K562 (cell line): ENCODE results near the gene KRTAP10-8.

Experiments
- CEBPB ChIP-seq: fragments of 450-650 bp; IDR thresholded peaks from 2 replicates; pipeline ENCODE4 v1.6.1; 2016; ENCODE audit warnings: missing genetic modification characterization, missing compliant biosample characterization
- CEBPG ChIP-seq, 3 experiments: fragments of 200-800 bp in 1 of 3; sonication (Bioruptor generic) in 1 of 3; sonication (generic) in 1 of 3; formaldehyde crosslinking in 1 of 3; IDR thresholded peaks in 2 of 3; conservative IDR thresholded peaks in 1 of 3; 2 replicates each; pipeline versions ENCODE4 v1.6.1 to v1.8.0; 2016 to 2022; ENCODE audit warnings: missing compliant biosample characterization in 2 of 3, missing genetic modification characterization in 2 of 3, mild to moderate bottlenecking in 1 of 3, missing genetic modification reagents in 1 of 3
- CTCF ChIP-seq, 3 experiments: IDR thresholded peaks in 2 of 3; conservative IDR thresholded peaks in 1 of 3; 2 replicates each; pipeline ENCODE4 v1.5.1; 2011 to 2012; ENCODE audit warnings: low read length in 3 of 3, mild to moderate bottlenecking in 3 of 3, control low read depth in 2 of 3, improper control_type of control experiment in 1 of 3, inconsistent platforms in 1 of 3, low read depth in 1 of 3, mixed read lengths in 1 of 3, moderate library complexity in 1 of 3; ENCODE audit not compliant: insufficient read depth in 2 of 3
- SMARCA5 ChIP-seq: fragments of 450-650 bp; IDR thresholded peaks from 2 replicates; pipeline ENCODE4 v1.6.1; 2016
- TBL1XR1 ChIP-seq, 2 experiments: IDR thresholded peaks; 2 replicates each; pipeline ENCODE4 v1.6.1; 2012; ENCODE audit warnings: improper control_type of control experiment in 2 of 2, low read length in 2 of 2, mild to moderate bottlenecking in 1 of 2
- ZNF311 ChIP-seq: fragments of 250-450 bp; sonication (Bioruptor Pico); IDR thresholded peaks from 2 replicates; pipeline ENCODE4 v1.4.0; 2020; ENCODE audit warnings: mild to moderate bottlenecking, moderate library complexity

GRCh38 chr21:44596068-44596725 is 15.7 kb upstream of the KRTAP10-8 start:
- TF ChIP-seq CTCF (IDR thresholded peaks at IDR 0.05 in 2 of 3, conservative IDR thresholded peaks at IDR 0.05 in 1 of 3; ENCODE audit: insufficient read depth in 2 of 3, low read depth in 1 of 3, low read length in 3 of 3) (0 out of 6 replicates have a peak, but pooled peaks of 1 of the 3 experiments have one; percentile 7), SMARCA5 (no peak), ZNF311 (CRISPR knock-in tag) (no peak), TBL1XR1 (IDR thresholded peaks at IDR 0.05; ENCODE audit: low read length in 2 of 2) (no peak), CEBPG (CRISPR knock-in tag; IDR thresholded peaks at IDR 0.05) (no peak), CEBPG (tag; conservative IDR thresholded peaks at IDR 0.05 in 1 of 2, IDR thresholded peaks at IDR 0.05 in 1 of 2) (no peak), CEBPB (no peak)
